ENCODE results near the gene S100A8.

DNA sequence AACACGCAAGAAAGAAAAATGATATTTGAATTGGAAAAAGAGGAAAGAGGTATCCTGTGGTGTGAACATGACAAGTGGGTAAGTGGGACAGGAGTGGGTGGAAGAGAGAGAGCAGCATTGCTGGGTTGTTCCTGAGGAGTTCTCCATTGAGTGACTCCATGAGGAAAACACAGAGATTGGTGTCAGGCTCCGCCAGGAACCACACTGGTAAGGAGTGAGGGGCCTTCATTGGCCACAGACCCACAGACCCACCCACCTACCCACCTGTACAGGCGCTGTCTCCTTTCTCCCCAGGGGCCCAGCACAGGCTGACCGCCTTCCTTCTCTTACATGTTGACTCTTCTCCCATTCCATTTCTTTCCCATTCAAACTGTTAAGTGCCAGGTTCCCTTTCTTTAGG, 46.4 kb upstream of the S100A8 start:
- TF ChIP-seq, protein P1, sequence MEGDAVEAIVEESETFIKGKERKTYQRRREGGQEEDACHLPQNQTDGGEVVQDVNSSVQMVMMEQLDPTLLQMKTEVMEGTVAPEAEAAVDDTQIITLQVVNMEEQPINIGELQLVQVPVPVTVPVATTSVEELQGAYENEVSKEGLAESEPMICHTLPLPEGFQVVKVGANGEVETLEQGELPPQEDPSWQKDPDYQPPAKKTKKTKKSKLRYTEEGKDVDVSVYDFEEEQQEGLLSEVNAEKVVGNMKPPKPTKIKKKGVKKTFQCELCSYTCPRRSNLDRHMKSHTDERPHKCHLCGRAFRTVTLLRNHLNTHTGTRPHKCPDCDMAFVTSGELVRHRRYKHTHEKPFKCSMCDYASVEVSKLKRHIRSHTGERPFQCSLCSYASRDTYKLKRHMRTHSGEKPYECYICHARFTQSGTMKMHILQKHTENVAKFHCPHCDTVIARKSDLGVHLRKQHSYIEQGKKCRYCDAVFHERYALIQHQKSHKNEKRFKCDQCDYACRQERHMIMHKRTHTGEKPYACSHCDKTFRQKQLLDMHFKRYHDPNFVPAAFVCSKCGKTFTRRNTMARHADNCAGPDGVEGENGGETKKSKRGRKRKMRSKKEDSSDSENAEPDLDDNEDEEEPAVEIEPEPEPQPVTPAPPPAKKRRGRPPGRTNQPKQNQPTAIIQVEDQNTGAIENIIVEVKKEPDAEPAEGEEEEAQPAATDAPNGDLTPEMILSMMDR (optimal IDR thresholded peaks at IDR 0.05 in 1 of 3, IDR thresholded peaks at IDR 0.05 in 1 of 3, conservative IDR thresholded peaks at IDR 0.05 in 1 of 3; ENCODE audit: extremely low read depth in 1 of 3, insufficient read depth in 2 of 3, low read length in 3 of 3) = no peak
- TF ChIP-seq EZH2 (IDR thresholded peaks at IDR 0.05; ENCODE audit: low read length) = no peak

Data from keratinocyte (primary cell).